GM18520 (cell line): ENCODE measurements around the gene KANSL1L.

Experiments
- ATAC-seq: cut with Tn5 transposase; IDR thresholded peaks from one replicate; pipeline ENCODE4 v1.9.1; 2021; ENCODE audit not compliant: unreplicated experiment

KANSL1L gene

GRCh38 chr2:210000464-210001324 is 170.5 kb downstream of the KANSL1L start:
- no peak for ATAC-seq

GRCh38 chr2:209998596-209998995 is 172.6 kb downstream of the KANSL1L start:
- ATAC-seq, result no peak

- ATAC-seq, result no peak
Observed at GRCh38 chr2:209993968-209994367, 177.2 kb downstream of the KANSL1L start.

GRCh38 chr2:209990838-209991237 is 180.4 kb downstream of the KANSL1L start:
- ATAC-seq, result no peak

- peak; percentile 46 for ATAC-seq
Observed at GRCh38 chr2:209988010-209988409, 183.2 kb downstream of the KANSL1L start.

GRCh38 chr2:209986415-209986814 is 184.8 kb downstream of the KANSL1L start:
- ATAC-seq, result no peak

- ATAC-seq, result no peak
Observed at GRCh38 chr2:209985874-209986273, 185.3 kb downstream of the KANSL1L start.

- no peak for ATAC-seq
Observed at GRCh38 chr2:209984291-209984690, 186.9 kb downstream of the KANSL1L start.

- ATAC-seq, result no peak
Observed at GRCh38 chr2:209977386-209978239, 193.6 kb downstream of the KANSL1L start.

- peak; percentile 54 for ATAC-seq
Observed at GRCh38 chr2:209976698-209977385, 194.4 kb downstream of the KANSL1L start.

- no peak for ATAC-seq
Observed at GRCh38 chr2:209974576-209974975, 196.6 kb downstream of the KANSL1L start.

GRCh38 chr2:209973328-209973727 is 197.9 kb downstream of the KANSL1L start:
- ATAC-seq, result no peak
